Forelimb muscle (tissue), 1 donor: ENCODE measurements around the gene SCPEP1. TPM values are rescaled to one million over a fixed set of nuclear protein-coding genes. Genes with fewer than 3 reads are reported as not detected.

Experiments
- DNase-seq: peaks from one replicate; pipeline ENCODE4 v3.0.0-alpha.2; 2013; ENCODE audit warnings: low read depth
- polyA plus RNA-seq: library from polyadenylated mRNA; unstranded; fragments of 120-200 nt; gene quantifications from one replicate; pipeline ENCODE4 v1.2.1, GENCODE V29; 2013; ENCODE audit not compliant: insufficient read length

SCPEP1 gene
- polyA plus RNA-seq, 1 donor = 15.9 TPM

GRCh38 chr17:57001541-57001940 lies 23.6 kb downstream of the SCPEP1 start:
- DNase-seq = no peak

DNA sequence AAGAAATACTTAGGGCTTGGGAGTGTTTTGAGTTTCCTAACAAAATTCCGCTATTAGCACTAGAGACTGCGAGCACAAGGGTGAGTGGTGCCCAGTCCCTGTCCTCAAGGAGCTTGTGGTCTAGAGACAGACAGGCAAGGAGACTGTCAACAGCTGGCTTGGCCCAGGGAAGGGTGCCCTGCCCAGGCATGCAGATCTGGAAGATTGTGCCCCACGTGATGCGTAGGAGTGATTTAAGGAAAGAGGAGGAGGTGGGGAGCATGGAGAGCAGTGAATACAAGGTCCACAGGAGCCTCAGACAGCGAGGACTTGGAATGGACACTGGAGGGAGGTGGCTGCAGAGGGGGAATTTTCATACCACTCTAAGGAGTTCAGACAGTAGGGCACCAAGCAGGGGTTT lies 25.0 kb downstream of the SCPEP1 start:
- no peak for DNase-seq

DNA sequence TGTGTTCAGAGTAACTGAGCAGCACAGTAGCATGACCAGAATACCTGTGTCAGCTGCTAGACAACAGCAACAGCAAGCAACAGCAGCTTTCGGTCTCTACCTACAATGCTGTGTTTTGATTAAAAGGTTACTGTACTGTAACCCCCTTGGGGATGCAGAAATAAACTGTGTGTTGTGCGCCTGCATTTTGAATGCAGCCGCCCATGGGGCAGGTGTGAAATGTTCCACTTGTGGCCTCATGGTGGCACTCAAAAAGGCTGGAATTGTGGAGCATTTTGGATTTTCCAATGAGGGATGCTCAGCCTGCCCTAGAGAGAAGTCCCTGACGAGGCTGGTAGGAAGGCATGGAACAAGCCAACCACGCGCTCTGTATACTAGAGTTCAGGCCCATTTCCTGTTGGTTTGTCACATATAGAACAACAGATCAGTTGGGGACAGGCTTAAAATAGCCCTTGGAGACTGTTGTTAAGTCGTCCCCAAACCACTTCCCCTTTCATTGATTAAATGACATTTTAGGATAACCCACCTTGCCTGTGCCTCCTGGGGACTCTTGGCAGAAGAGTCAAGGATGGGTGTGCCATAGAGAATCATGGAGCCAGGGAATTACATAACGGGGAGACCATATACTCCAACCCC lies 27.1 kb downstream of the SCPEP1 start:
- no peak for DNase-seq

DNA sequence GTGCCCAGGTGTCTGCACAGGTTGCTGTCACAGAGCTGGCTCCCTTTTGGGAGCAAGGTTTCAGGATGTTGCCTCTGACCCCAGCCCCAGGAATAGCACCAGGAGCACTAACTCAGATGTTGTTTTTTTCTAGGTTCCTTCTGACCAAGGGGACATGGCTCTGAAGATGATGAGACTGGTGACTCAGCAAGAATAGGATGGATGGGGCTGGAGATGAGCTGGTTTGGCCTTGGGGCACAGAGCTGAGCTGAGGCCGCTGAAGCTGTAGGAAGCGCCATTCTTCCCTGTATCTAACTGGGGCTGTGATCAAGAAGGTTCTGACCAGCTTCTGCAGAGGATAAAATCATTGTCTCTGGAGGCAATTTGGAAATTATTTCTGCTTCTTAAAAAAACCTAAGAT lies 28.1 kb downstream of the SCPEP1 start:
- no peak for DNase-seq

GRCh38 chr17:57008958-57009357 lies 31.0 kb downstream of the SCPEP1 start:
- DNase-seq = no peak

DNA sequence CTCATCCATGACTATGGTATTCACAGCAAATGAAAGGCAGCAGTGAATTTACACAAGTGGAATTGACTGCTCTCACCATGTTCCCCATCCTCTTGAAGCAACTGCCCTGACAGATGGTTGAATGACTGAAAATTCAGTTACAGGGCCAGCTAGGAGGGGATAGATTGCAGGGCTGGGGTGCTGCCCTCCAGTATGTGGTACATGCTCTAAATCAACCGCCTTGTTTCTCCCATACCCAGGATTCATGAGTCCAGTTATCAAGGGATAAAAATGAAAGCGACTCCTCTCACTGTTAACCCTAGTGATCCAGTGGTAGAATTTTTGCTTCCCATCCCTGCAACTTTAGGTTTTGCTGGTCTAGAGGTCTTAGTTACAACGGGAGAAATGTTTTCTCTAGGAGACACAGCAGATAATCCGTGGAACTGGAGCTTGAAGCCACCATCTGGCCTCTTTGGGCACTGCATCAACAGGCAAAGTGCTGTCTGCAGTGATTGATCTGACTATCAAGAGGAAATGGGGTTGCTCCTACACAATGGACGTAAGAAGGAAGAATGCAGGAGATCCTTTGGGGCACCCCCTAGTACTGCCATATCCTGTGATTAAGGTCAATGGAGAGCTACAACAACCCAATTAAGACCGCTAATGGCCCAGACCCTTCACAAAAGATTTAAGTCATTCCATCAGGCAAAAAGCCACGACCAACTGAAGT lies 32.0 kb downstream of the SCPEP1 start:
- DNase-seq = no peak

GRCh38 chr17:57010487-57010886 lies 32.6 kb downstream of the SCPEP1 start:
- no peak for DNase-seq

GRCh38 chr17:57011491-57012015 lies 33.6 kb downstream of the SCPEP1 start:
- no peak for DNase-seq

DNA sequence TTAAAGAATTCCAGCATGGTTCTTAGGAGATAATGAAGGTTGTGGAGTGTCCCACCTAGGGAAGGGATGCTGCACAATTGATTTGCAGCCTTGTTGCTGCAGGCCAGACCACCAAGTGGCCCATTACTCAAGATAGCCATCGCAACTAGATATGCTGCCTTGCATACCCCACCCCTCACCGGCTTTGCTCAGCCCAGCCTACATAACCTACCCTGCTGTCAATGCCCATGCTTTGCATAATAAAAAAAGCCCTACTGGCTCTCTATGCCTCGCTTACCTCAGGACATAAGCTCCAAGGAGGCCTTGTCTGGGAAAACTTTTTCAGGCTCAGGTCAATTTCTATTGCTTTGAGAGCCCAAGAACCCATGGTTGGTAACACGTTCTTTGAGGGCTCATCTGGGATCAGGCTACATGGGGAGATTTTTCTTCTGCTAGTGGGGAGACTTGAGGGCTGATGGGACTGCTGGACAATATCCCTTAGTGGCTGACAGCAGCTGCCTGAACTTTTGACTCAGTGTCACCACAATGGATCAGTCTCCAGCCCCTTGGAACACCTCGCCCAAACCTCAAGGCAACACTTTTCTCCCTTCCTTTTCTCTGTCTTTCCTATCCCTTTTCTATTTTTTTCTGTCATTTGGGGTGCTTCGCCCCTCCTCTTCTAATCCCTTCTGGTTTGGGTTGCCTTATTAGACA lies 38.3 kb downstream of the SCPEP1 start:
- no peak for DNase-seq

DNA sequence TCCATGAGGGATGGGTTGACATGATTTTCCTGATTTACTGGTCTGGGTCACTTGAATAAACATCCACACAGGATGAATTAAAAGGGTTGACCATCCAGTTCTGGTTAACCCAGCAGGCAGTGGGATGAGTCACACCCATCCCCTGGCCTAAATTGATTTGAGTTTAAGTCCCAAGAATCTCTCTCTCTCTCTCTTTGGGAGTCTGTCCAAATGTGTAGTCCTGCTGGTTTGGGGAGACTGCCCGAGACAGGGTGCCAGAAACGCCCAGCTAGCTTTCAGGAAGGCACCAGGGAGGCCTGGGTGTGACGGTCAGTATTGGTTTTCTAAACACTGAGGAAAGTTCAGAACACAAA lies 38.8 kb downstream of the SCPEP1 start:
- DNase-seq = no peak

- no peak for DNase-seq
These were observed 39.7 kb downstream of the SCPEP1 start for GRCh38 chr17:57017625-57018024.

- DNase-seq = no peak
These were observed 42.3 kb downstream of the SCPEP1 start for GRCh38 chr17:57020208-57020607.

GRCh38 chr17:57021226-57021940 lies 43.5 kb downstream of the SCPEP1 start:
- no peak for DNase-seq

GRCh38 chr17:57025876-57026275 lies 47.9 kb downstream of the SCPEP1 start:
- no peak for DNase-seq

GRCh38 chr17:57027852-57028251 lies 49.9 kb downstream of the SCPEP1 start:
- DNase-seq = no peak

DNA sequence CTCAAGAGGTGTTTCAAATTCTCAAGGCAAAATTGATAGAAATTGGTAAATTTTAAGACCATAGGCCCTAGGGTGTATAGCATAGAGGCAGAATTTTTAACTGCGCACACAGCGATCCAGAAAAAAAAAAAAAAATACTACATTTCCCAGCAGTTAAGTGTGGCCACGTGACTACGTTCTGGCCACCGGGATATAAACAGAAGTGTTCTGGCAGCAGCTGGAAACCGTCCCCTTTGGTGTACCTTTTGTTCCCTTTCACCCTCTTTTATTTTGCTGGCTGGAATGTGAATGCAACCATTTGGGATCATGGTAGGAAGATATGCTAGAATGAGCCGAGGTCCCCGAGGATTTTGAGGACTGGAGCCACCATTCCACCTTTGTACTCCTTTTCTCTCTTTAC lies 54.4 kb downstream of the SCPEP1 start:
- DNase-seq = no peak

DNA sequence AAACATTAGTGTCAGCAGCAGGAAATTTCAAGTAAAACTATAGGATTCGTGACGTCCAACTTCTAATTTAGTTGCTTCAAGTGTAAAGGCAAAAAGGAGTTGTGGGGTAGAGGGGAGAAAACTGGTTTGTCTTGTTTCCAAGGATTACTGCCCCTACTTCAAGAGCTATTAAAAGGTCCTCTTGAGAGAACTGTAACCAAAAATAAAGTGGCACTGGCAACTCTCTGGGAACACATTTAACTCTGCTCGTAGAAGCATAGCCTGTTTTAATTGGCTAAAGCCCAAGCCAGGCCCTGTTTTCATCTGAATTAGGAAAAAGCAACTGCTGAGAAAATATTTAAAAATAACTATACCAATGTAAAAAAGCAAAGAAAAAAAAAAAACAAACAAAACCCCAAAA lies 55.4 kb downstream of the SCPEP1 start:
- no peak for DNase-seq

DNA sequence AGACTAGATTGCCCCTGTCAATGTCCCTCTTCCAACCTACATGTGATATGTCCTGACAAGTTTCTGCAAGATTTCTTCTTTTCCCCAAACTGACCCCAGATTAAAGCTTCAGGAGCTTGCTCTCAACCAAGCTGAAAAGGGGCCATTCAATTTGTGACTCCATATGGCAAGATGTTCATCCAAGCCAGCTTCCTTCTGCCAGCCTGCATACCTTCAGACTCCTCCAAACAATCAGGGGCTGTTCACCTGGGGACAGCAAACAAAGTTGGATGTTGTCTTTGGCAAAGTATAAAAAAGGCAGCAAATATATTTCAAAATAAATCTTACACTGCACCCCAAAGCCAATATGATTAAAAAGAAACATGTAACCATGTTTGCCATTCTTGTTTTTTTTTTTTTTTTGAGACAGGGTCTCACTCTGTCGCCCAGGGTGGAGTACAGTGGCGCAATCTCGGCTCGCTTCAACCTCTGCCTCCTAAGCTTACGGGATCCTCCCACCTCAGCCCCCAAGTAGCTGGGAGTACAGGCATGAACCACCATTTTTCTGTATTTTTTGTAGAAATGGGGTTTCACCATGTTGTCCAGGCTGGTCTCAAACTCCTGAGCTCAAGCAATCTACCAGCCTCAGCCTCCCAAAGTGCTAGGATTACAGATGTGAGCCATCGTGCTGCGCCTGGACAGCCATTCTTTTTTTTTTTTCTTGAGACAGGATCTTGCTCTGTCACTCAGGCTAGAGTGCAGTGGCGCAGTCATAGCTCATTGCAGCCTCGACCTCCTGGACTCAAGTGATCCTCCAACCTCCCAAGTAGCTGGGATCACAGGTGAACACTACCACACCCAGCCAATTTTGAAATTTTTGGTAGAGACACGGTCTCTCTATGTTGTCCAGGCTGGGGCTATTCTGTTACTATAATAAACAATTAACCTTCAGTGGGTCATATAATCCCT lies 57.1 kb downstream of the SCPEP1 start:
- DNase-seq = no peak

GRCh38 chr17:57035971-57036481 lies 58.1 kb downstream of the SCPEP1 start:
- no peak for DNase-seq

DNA sequence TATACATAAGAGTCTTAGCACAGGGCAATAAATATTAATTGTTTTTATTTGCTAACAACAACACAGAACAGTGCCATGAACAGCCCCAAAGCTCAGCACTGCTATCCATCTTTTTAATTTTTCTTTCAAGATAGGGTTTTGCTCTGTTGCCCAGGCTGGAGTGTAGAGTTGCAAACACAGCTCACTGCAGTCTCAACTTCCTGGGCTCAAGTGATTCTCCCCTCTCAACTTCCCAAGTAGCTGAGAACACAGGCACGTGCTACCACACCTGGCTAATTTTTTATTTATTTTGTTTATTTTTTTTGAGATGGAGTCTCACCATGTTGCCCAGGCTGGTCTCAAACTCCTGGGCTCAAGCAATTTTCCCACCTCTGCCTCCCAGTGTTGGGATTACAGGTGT lies 59.5 kb downstream of the SCPEP1 start:
- DNase-seq = no peak

DNA sequence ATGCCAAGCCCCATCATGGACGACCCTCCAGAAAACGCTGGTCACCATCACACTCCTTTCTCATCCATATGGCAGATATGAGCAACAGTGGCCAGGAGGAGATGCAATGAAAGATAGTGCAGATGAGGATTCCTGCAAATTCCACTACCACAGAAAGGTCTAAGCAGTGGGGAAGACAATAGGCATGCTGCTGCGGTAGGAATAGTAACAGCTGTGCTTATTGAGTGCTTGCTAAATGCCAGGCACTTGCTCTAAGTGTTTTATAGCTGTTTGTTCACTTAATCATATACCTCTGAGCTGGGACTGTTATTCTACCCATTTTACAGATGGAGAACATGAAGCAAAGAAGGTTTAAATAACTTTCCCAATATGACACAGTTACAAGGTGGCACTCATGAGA lies 60.6 kb downstream of the SCPEP1 start:
- no peak for DNase-seq
